Measurements from ENCODE around the gene IARS2.

IARS2 gene

GRCh38 chr1:220094016-220094911, at the start of gene IARS2:
IARS2 (plus strand) TSS chr1:220094132; CDS start chr1:220094217, 85 bp downstream.
- no peak for TF ChIP-seq CTCF (IDR thresholded peaks at IDR 0.05; ENCODE audit: low read depth, low read length)
- H3K4me3 ChIP-seq (replicated peaks in 1 of 2; ENCODE audit: low read depth in 2 of 2, low read length in 2 of 2) = peak within 1 kb of the TSS; percentile 83 to 94
- DNase-seq (ENCODE audit: low read depth in 2 of 2) = peak; percentile 85 to 87

GRCh38 chr1:220044678-220045355, 49.1 kb upstream of the IARS2 start:
- DNase-seq (ENCODE audit: low read depth in 2 of 2) = no peak
- no peak for TF ChIP-seq CTCF (IDR thresholded peaks at IDR 0.05; ENCODE audit: low read depth, low read length)
- peak overlapping the region; percentile 99 to 100 for H3K4me3 ChIP-seq (replicated peaks in 1 of 2; ENCODE audit: low read depth in 2 of 2, low read length in 2 of 2)

GRCh38 chr1:220045356-220046051, 48.4 kb upstream of the IARS2 start:
- DNase-seq (ENCODE audit: low read depth in 2 of 2) = peak in 1 of 2 donors; percentile 30
- no peak for TF ChIP-seq CTCF (IDR thresholded peaks at IDR 0.05; ENCODE audit: low read depth, low read length)
- H3K4me3 ChIP-seq (replicated peaks in 1 of 2; ENCODE audit: low read depth in 2 of 2, low read length in 2 of 2) = peak overlapping the region; percentile 99 to 100

- peak; percentile 99 for DNase-seq (ENCODE audit: low read depth in 2 of 2)
- peak within 1 kb of the TSS; percentile 99 to 100 for H3K4me3 ChIP-seq (replicated peaks in 1 of 2; ENCODE audit: low read depth in 2 of 2, low read length in 2 of 2)
- peak; percentile 71 for TF ChIP-seq CTCF (IDR thresholded peaks at IDR 0.05; ENCODE audit: low read depth, low read length)
These were observed 47.6 kb upstream of the IARS2 start, which contains the start of gene EPRS1 for GRCh38 chr1:220046052-220046930. EPRS1 (minus strand) TSS chr1:220046505; CDS start chr1:220046388, 117 bp downstream.

GRCh38 chr1:220056374-220056773, 37.6 kb upstream of the IARS2 start:
- no peak overlapping the region for H3K4me3 ChIP-seq (replicated peaks in 1 of 2; ENCODE audit: low read depth in 2 of 2, low read length in 2 of 2)
- TF ChIP-seq CTCF (IDR thresholded peaks at IDR 0.05; ENCODE audit: low read depth, low read length) = no peak
- no peak for DNase-seq (ENCODE audit: low read depth in 2 of 2)

GRCh38 chr1:220060876-220061275, 33.1 kb upstream of the IARS2 start:
- H3K4me3 ChIP-seq (replicated peaks in 1 of 2; ENCODE audit: low read depth in 2 of 2, low read length in 2 of 2) = no peak overlapping the region
- DNase-seq (ENCODE audit: low read depth in 2 of 2) = no peak
- no peak for TF ChIP-seq CTCF (IDR thresholded peaks at IDR 0.05; ENCODE audit: low read depth, low read length)
